Sigmoid colon (tissue), 7 donors: ENCODE measurements around the gene ADGRF3. TPM values are rescaled to one million over a fixed set of nuclear protein-coding genes. Genes with fewer than 3 reads are reported as not detected.

Experiments used
- DNase-seq: peaks from one replicate; pipeline ENCODE4 v3.0.0-alpha.2; 2019
- H3K27ac ChIP-seq, 4 donors: fragments of 200-600 bp; sonication (generic); one replicate each; pipeline ENCODE4 v1.5.1; 2016 to 2019; ENCODE audit warnings: mild to moderate bottlenecking in 1 of 4
- H3K27me3 ChIP-seq, 3 donors: fragments of 200-600 bp; sonication (generic); one replicate each; pipeline ENCODE4 v1.5.1; 2019; ENCODE audit warnings: mild to moderate bottlenecking in 1 of 3
- H3K36me3 ChIP-seq, 4 donors: fragments of 200-600 bp; sonication (generic); one replicate each; pipeline ENCODE4 v1.5.1; 2016 to 2019
- H3K4me1 ChIP-seq, 4 donors: fragments of 200-600 bp; sonication (generic); one replicate each; pipeline ENCODE4 v1.5.1; 2017 to 2019
- H3K4me3 ChIP-seq, 4 donors: fragments of 200-600 bp; sonication (generic); one replicate each; pipeline ENCODE4 v1.5.1; 2017 to 2019; ENCODE audit warnings: mild to moderate bottlenecking in 2 of 4, moderate library complexity in 1 of 4
- H3K9me3 ChIP-seq, 4 donors: fragments of 200-600 bp in 3 of 4; sonication (generic) in 3 of 4; one replicate each; pipeline versions ENCODE4 v1.5.1 to v1.6.1; 2013 to 2019
- CTCF ChIP-seq, 4 experiments: fragments of 450-650 bp in 3 of 4; fragments of 200-600 bp in 1 of 4; IDR thresholded peaks; one replicate each; pipeline ENCODE4 v1.5.1; 2016 to 2019; ENCODE audit warnings: antibody characterized with exemption in 4 of 4, mild to moderate bottlenecking in 3 of 4, moderate library complexity in 2 of 4
- EP300 ChIP-seq, 4 donors: sonication (generic); formaldehyde crosslinking; IDR thresholded peaks; one replicate each; pipeline ENCODE4 v1.6.1; 2017; ENCODE audit warnings: antibody characterized with exemption in 4 of 4
- POLR2A ChIP-seq, 2 donors: fragments of 450-650 bp; IDR thresholded peaks; one replicate each; pipeline ENCODE4 v1.6.1; 2016; ENCODE audit warnings: antibody characterized with exemption in 2 of 2, mild to moderate bottlenecking in 2 of 2, moderate library complexity in 2 of 2
- POLR2AphosphoS5 ChIP-seq, 4 donors: sonication (generic); formaldehyde crosslinking; IDR thresholded peaks; one replicate each; pipeline ENCODE4 v1.6.1; 2017; ENCODE audit warnings: antibody characterized with exemption in 4 of 4
- WGBS, 2 donors: extraction: QIAGEN DNeasy Blood & Tissue Kit; methylation state at CpG; one replicate each; pipeline ENCODE4 v1.1.7; 2013; 5-methylcytosine and 5-hydroxymethylcytosine counted together
- intact Hi-C: fragments of 100-400 bp; cut with DNase I; formaldehyde crosslinking; loops from one replicate; pipeline ENCODE4 v1.15.1; 2023
- polyA plus RNA-seq, 3 donors: library from polyadenylated mRNA; stranded (reverse); fragments of 200-250 nt; gene quantifications; one replicate each; pipeline ENCODE4 v1.2.3, GENCODE V29; 2013
- total RNA-seq, 4 donors: library from RNA; depleted of rRNA; stranded (reverse); fragments of >200 nt; gene quantifications; one replicate each; pipeline ENCODE4 v1.1.0, GENCODE V29; 2016
- donor health status: healthy with polysubstance abuse.
- donor health status: Bipolar disorder and iron deficiency.
- donor health status: healthy.

ADGRF3 gene
- total and polyA plus RNA-seq, 7 donors = 0.26 to 0.60 (median 0.28) TPM; not detected in 4

- Histone ChIP-seq H3K4me1 (peaks cover 0 to 27% (median 26%) of the 10 kb centered on the region in 4 donors), H3K27me3 (no peaks in the 10 kb centered on the region), H3K36me3 (no peaks in the 10 kb centered on the region), H3K4me3 (peak overlapping the region; percentile 64 to 90 (median 80)), H3K27ac (peak overlapping the region; percentile 90 to 97 (median 92)), H3K9me3 (no peaks in the 10 kb centered on the region)
- no peak for TF ChIP-seq POLR2A (IDR thresholded peaks at IDR 0.05)
- TF ChIP-seq CTCF (IDR thresholded peaks at IDR 0.05) = no peak
- intact Hi-C loops = loop anchor here (5.0 kb wide), 2 partner anchors 103 to 313 kb away; partner anchors contain the start of genes HADHA, HADHB and RAB10
- WGBS, 2 donors = 0% methylated on average over 9 of the region's 9 CpGs
- no peak for DNase-seq
Observed at GRCh38 chr2:26345283-26345544, 1.4 kb downstream of the ADGRF3 start.

GRCh38 chr2:26344581-26345282 lies 1.9 kb downstream of the ADGRF3 start:
- peaks cover 0 to 27% (median 26%) of the 10 kb centered on the region in 4 donors for H3K4me1 ChIP-seq
- H3K9me3 ChIP-seq = no peaks in the 10 kb centered on the region
- intact Hi-C loops = loop anchor here (5.0 kb wide), 2 partner anchors 102 to 312 kb away; partner anchors contain the start of genes HADHA, HADHB and RAB10
- peak overlapping the region; percentile 64 to 90 (median 80) for H3K4me3 ChIP-seq
- no peak for DNase-seq
- 27 to 49% methylated on average over 17 of the region's 17 CpGs for WGBS, 2 donors
- H3K36me3 ChIP-seq = no peaks in the 10 kb centered on the region
- peak overlapping the region; percentile 90 to 97 (median 92) for H3K27ac ChIP-seq
- TF ChIP-seq POLR2AphosphoS5 (IDR thresholded peaks at IDR 0.05) (no peak), CTCF (IDR thresholded peaks at IDR 0.05) (no peak), POLR2A (IDR thresholded peaks at IDR 0.05) (no peak), EP300 (IDR thresholded peaks at IDR 0.05) (no peak)
- H3K27me3 ChIP-seq = no peaks in the 10 kb centered on the region

GRCh38 chr2:26340831-26341230 lies 5.8 kb downstream of the ADGRF3 start:
- Histone ChIP-seq H3K9me3 (no peaks in the 10 kb centered on the region), H3K4me1 (peaks cover 0 to 12% (median 10%) of the 10 kb centered on the region in 4 donors), H3K36me3 (no peaks in the 10 kb centered on the region), H3K27ac (no peak overlapping the region), H3K27me3 (no peaks in the 10 kb centered on the region), H3K4me3 (no peak overlapping the region)
- TF ChIP-seq POLR2A (IDR thresholded peaks at IDR 0.05) = no peak
- no peak for TF ChIP-seq CTCF (IDR thresholded peaks at IDR 0.05)
- TF ChIP-seq POLR2AphosphoS5 (IDR thresholded peaks at IDR 0.05) = no peak
- no peak for TF ChIP-seq EP300 (IDR thresholded peaks at IDR 0.05)
- intact Hi-C loops = no loop called here
- DNase-seq = no peak
- WGBS, 2 donors = 25 to 74% methylated on average over 3 of the region's 3 CpGs

- TF ChIP-seq EP300 (IDR thresholded peaks at IDR 0.05) (no peak), POLR2A (IDR thresholded peaks at IDR 0.05) (no peak), CTCF (IDR thresholded peaks at IDR 0.05) (no peak), POLR2AphosphoS5 (IDR thresholded peaks at IDR 0.05) (no peak)
- H3K27me3 ChIP-seq = no peaks in the 10 kb centered on the region
- intact Hi-C loops = no loop called here
- no peak for DNase-seq
- H3K36me3 ChIP-seq = no peaks in the 10 kb centered on the region
- WGBS, 2 donors = 96 to 98% methylated on average over 2 of the region's 2 CpGs
- no peaks in the 10 kb centered on the region for H3K9me3 ChIP-seq
- H3K4me3 ChIP-seq = no peak overlapping the region
- no peaks in the 10 kb centered on the region for H3K4me1 ChIP-seq
- no peak overlapping the region for H3K27ac ChIP-seq
Observed at GRCh38 chr2:26337298-26337697, 9.3 kb downstream of the ADGRF3 start.

- H3K27ac ChIP-seq = no peak overlapping the region
- TF ChIP-seq CTCF (IDR thresholded peaks at IDR 0.05) (no peak), POLR2AphosphoS5 (IDR thresholded peaks at IDR 0.05) (no peak), EP300 (IDR thresholded peaks at IDR 0.05) (no peak), POLR2A (IDR thresholded peaks at IDR 0.05) (no peak)
- H3K4me3 ChIP-seq = no peak overlapping the region
- WGBS, 2 donors = 89 to 98% methylated on average over 2 of the region's 2 CpGs
- H3K9me3 ChIP-seq = no peaks in the 10 kb centered on the region
- H3K36me3 ChIP-seq = no peaks in the 10 kb centered on the region
- intact Hi-C loops = no loop called here
- H3K4me1 ChIP-seq = no peaks in the 10 kb centered on the region
- DNase-seq = no peak
- no peaks in the 10 kb centered on the region for H3K27me3 ChIP-seq
Observed at GRCh38 chr2:26336719-26337118, 9.9 kb downstream of the ADGRF3 start.
